GM19238 (cell line): ENCODE results near the gene WDR73.
"Not testable (repeated sequence)": the region's sequence is repeated elsewhere in the genome, so short reads cannot be mapped to it uniquely, and the experiment has no call there.

ENCODE experiments used
- DNase-seq: peaks from one replicate; pipeline ENCODE4 v3.0.0; 2011; ENCODE audit warnings: low spot score; ENCODE audit not compliant: insufficient read length

The WDR73 gene

DNA sequence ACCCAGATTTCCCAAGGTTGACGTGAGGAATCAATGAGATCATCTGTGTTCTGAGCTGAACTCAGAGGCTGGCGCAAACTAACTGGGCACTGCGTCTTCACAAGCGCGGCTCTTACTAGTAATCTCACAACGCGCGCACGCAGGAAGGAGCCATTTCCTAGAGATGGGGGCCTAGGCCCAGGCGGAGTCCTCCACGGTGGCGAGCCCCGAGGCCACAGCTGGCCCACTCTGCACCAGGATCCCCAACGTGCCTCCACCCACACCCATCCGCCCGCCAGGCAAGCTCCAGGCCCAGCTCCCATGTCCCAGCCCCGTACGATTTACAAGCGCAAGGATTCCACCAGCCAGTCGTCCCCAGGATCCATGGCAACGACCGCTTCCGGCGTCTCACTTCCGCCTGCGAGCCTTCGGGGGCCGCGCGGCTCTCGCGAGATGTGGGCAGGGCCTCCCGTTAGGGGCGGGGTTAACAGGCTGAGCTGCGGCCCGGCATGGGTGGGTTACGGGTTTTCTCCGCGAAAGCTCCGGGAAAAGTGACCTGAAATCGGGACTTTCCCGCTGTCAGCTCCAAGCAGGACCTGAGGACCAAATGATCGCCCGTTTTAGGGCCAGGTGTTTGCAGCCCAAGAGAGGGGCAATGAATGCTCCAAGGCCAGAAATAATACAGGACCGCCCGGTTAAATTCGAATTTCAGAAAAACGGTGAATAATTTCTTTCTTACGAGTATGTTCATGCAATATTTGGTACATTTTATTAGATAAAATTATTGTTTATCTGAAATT lies at the start of gene WDR73:
Gene WDR73 (minus strand): TSS at position 374 of the 779 bp plus-strand sequence. CDS start 9 bp downstream, at position 365.
- DNase-seq: peak; percentile 87

DNA sequence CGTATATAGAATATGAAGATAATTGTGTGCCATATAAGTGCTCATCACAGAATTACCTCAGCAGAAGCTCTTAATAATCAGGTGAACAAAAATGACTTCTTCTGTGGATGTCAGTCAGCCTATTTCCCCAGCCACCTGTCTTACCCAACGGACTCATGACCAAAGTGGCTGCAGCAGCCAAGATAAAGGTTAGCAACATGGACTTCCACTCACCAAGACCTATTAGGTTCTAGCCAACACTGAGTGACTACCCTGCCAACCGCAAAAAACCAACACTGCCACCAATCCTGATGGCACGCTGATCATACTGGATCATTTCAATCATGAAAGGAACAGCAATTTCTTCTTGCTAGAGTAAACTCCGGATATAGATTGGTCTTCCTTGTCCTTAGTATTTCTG lies 49.7 kb upstream of the WDR73 start:
- DNase-seq: no peak

DNA sequence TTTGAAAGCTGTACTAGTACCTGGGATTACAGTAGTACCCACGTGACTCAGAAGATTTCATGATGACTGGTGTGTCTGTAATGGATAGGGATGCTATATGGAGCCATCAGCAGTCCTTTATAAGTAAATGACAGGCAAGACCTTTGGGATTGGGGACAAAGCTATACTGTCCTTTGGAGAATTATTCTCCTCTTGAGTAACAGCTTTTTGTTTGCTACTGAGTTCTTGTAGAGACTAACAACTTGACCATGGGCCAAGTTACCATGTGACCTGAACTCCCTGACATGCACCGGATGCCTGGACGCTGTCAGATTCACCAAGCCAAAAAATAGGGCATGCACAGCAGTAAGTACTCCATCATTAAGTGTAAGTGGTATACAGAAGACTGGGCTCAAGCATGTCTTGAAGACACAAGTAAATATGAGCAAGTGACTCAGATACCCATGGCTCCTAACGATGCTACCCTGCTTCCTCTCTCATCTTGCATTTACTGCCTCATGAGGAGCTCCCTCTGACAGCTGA lies 48.9 kb upstream of the WDR73 start:
- no peak for DNase-seq

- DNase-seq: no peak
Measured at GRCh38 chr15:84699538-84700191, 45.6 kb upstream of the WDR73 start.

GRCh38 chr15:84697236-84697990 lies 43.3 kb upstream of the WDR73 start:
- DNase-seq: no peak

DNA sequence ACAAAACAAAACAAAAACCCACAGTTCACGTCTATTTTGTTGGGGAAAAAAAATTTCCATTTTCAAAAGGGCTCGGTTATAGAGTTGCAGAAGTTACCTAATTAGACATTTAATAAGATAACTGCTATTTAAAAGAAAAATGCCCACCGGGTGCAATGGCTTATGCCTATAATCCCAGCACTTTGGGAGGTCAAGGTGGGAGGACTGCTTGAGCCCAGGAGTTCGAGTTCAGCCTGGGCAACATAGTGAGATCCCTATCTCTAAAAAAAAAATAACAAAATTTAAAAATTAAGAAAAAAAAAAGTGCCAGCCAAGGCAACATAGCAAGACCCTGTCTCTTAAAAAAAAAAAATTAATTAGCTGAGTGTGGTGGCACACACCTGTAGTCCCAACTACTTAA lies 42.7 kb upstream of the WDR73 start:
- DNase-seq: no peak

DNA sequence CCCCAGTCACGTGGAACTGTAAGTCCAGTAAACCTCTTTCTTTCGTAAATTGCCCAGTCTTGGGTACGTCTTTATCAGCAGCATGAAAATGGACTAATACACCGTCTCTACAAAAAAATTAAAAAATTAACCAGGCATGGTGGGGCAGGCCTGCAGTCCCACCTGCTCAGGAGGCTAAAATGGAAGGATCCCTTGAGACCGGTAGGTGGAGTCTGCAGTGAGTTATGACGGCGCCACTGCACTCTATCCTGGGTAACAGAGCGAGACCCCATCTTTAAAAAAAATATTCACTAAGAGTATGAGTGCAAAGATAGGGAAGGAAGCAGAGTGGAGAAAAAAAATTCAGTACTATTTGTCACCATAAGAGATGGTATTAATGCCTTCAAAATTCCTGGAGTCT lies 36.3 kb upstream of the WDR73 start:
- DNase-seq: no peak

- DNase-seq: no peak
Measured at GRCh38 chr15:84689858-84690257, 35.8 kb upstream of the WDR73 start.

DNA sequence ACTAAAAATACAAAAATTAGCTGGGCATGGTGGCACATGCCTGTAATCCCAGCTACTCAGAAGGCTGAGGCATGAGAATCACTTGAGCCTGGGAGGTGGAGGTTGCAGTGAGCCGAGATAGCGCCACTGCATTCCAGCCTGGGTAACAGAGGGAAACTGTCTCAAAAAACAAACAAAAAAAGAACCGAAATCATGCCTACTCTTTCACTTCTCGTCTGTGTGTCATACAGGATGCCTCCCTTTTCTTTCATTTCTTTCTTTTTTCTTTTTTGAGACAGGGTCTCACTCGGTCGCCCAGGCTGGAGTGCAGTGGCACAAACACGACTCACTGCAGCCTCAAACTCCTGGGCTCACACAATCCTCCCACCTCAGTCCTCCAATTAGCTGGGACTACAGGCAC lies 32.4 kb upstream of the WDR73 start:
- DNase-seq: not testable (repeated sequence)

DNA sequence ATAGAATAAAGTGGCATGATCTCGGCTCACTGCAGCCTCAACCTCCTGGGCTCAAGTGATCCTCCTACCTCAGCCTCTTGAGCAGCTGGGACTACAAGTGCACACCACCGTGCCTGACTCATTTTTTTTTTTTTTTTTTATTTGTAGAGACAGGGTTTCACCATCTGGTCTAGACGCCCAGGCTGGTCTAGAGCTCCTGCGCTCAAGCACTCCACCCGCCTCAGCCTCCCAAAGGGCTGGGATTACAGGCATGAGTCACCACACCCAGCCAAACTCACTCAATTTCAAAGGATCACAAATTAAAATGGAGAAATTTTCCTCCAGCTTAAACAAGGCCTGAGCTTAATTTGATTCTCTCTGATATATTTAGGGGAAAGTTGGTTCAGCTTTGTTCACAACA lies 31.2 kb upstream of the WDR73 start:
- no peak for DNase-seq

GRCh38 chr15:84684092-84684491 lies 30.0 kb upstream of the WDR73 start:
- no peak for DNase-seq

DNA sequence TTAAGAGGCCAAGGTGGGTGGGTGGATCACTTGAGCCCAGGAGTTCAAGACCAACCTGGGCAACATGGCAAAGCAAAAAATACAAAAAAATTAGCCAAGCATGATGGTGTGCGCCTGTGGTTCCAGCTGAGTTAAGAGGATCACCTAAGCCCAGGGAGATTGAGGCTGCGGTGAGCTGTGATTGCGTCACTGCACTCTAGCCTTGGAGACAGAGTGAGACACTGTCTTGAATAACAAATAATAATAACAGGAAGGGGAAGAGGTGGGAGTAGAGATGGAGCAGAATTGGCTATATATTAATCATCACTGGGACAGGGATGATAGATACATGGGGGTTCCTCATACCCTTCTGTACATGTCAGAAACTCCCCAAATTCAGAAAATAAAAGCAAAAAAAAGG lies 27.7 kb upstream of the WDR73 start:
- DNase-seq: no peak

- no peak for DNase-seq
Measured at GRCh38 chr15:84671211-84671610, 17.1 kb upstream of the WDR73 start.

DNA sequence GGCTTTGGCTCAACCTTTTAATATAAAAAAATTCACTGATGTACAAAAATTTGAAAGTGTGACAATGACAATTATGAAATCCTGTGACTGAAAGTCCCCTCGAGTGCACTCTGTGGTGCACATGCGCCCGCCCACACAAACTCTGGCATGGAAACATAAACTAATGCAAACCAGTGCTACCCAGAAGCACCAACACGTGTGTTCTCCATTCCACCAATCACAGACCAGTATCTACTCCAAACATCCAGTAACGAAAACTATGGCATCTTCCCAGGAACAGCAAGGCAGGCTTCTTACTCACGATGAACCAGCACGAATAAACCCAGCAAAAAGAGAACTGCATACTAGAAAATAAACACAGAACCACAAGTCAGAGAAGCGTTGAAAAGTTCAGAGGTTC lies 15.6 kb upstream of the WDR73 start:
- DNase-seq: no peak

DNA sequence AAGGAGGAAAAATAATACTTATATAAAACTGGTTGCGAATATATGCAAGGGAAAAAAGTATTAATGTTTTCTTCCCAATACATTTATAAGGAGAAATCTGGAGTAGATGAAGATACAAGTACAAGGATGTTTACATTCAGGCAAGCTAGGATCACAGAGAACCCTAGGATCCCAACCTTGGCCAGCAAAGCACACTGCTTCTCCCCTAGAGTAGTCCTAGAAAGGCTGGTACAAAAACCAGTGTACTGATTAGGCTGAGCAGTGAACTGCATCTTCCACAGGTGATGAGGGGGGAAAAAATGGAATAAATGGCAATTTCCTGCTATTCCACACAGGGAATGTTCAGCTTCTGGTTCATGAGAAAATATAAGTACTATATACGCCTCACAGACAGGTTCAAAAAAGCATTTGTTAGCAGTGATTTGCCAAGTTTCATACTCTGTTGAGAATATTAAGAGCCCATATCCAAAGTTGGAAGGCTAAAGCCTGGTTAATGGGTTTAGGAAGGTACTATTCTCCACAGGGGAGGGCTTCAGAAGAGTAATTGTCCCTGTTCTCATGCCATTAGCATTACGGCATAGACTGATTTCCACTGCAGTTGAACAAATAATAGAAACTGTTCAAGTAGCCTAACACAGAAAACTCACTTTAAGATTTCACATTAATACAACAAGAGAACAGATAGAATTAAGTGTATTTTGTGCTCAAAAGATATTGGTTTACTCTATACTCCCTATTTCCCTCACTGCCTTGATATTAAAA lies 14.3 kb upstream of the WDR73 start:
- DNase-seq: no peak

GRCh38 chr15:84666373-84666772 lies 12.3 kb upstream of the WDR73 start:
- no peak for DNase-seq

GRCh38 chr15:84661001-84661400 lies 6.9 kb upstream of the WDR73 start:
- DNase-seq: no peak

DNA sequence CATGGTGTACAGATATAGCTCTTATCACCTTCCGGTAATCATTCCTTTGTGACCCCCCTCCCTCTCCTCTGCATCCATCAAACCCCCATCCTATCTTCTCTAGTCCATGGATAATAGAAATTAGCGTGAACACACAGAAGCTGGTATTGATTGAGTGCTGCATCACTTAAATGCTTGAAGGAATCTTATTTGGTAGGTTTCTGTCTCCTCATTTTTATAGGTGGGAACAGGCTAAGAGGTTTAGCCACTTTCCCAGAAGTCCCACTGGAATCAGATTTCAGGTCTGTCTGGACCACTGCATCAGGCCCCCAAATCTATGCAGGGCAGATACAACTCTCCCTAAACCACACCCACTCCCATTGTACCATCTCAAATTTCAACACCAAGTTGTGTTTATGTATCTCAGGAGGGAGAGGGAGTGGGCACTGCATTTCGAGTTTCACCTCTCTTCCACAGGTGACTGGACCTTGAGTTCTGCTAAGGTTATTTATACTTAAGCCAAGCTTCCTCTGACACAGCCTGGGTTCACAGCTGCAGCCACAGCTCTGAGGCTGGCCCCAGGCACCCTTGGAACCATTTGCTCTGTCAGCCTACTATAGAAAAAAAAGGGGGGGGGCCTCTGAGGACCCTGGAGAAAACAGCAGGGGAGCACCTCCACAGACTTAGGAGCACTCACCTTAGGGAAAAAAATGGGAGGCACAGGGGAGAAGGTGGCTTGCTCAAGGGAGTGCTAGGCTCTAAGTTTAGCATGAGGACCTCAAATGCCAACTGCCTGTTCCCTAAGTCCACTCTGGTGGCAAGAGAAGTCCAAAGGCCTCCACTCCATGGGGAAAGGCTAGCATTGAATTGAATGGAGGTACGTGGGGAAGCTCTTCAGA lies 6.1 kb upstream of the WDR73 start:
- DNase-seq: no peak

- DNase-seq: no peak
Measured at GRCh38 chr15:84658788-84659411, 4.8 kb upstream of the WDR73 start.
